HepG2 (cell line): ENCODE results near the gene COL8A2. TPM values are rescaled to one million over a fixed set of nuclear protein-coding genes. Genes with fewer than 3 reads are reported as not detected.

Experiments
- ATAC-seq: fragments of 200-7000 bp; cut with Tn5 transposase; 3 replicates; pipeline ENCODE4 v1.9.1; 2020; ENCODE audit warnings: mild to moderate bottlenecking, moderate library complexity
- BruUV-seq: library from RNA; stranded (reverse); fragments of 400-500 nt; replicated peaks from 2 replicates; lab custom pipeline; 2021; lab: Mats Ljungman, UMichigan
- CTCF ChIA-PET: fragments of 300-600 bp; formaldehyde crosslinking; extraction: SDS; loops from one replicate; lab custom pipeline; 2021; ENCODE audit warnings: low total read pairs, inconsistent platforms, low intra/inter-chr PET ratio; lab: Yijun Ruan, JAX
- POLR2A ChIA-PET: fragments of 350-600 bp; sonication (Branson Sonifier 250); formaldehyde crosslinking; loops from one replicate; lab custom pipeline; 2020; ENCODE audit warnings: antibody characterized with exemption, inconsistent platforms; lab: Yijun Ruan, JAX
- DNase-seq: peaks from one replicate; pipeline ENCODE4 v3.0.0-alpha.2; 2015; ENCODE audit warnings: low spot score
- FAIRE-seq: peaks from 3 replicates; lab custom pipeline; 2011; peaks lifted over from hg19 to GRCh38; lab: Jason Lieb, UNC
- H2AFZ ChIP-seq: one replicate; pipeline ENCODE4 v1.6.1; 2011; ENCODE audit warnings: low read length, inconsistent platforms
- H3K27ac ChIP-seq: fragments of 300-600 bp; 3 replicates; pipeline ENCODE4 v1.8.0; 2011; ENCODE audit warnings: mixed run types, mild to moderate bottlenecking, mixed read lengths, low read length, inconsistent platforms; ENCODE audit not compliant: insufficient read depth; ENCODE audit errors: extremely low read length
- H3K27me3 ChIP-seq, 2 experiments: fragments of 200-600 bp in 1 of 2; 2 replicates in 1 of 2; 3 replicates in 1 of 2; pipeline versions ENCODE4 v1.6.0 to v1.8.0; 2011; ENCODE audit warnings: low read length in 2 of 2, mild to moderate bottlenecking in 2 of 2, moderate library complexity in 2 of 2, inconsistent platforms in 1 of 2; ENCODE audit not compliant: insufficient read depth in 2 of 2, control insufficient read depth in 1 of 2
- H3K36me3 ChIP-seq, 2 experiments: fragments of 200-600 bp in 1 of 2; replicated peaks in 1 of 2; 2 replicates in 1 of 2; 3 replicates in 1 of 2; pipeline versions ENCODE4 v1.5.1 to v1.8.0; 2011; ENCODE audit warnings: low read length in 2 of 2, inconsistent platforms in 1 of 2; ENCODE audit not compliant: insufficient read depth in 2 of 2, control insufficient read depth in 1 of 2
- H3K4me1 ChIP-seq: 2 replicates; pipeline ENCODE4 v1.5.1; 2012; ENCODE audit warnings: low read length, inconsistent platforms; ENCODE audit not compliant: insufficient read depth
- H3K4me2 ChIP-seq: 2 replicates; pipeline ENCODE4 v1.6.0; 2011; ENCODE audit warnings: low read depth, low read length, inconsistent platforms
- H3K4me3 ChIP-seq, 3 experiments: fragments of 200-600 bp in 1 of 3; sonication (generic), shearing (Covaris generic) in 1 of 3; replicated peaks in 1 of 3; 2 replicates each; pipeline ENCODE4 v1.5.1; 2011 to 2016; ENCODE audit warnings: low read length in 3 of 3, inconsistent platforms in 2 of 3, low read depth in 2 of 3, mild to moderate bottlenecking in 2 of 3, control low read depth in 1 of 3, mixed read lengths in 1 of 3; ENCODE audit not compliant: insufficient read depth in 1 of 3
- H3K79me2 ChIP-seq: one replicate; pipeline ENCODE4 v1.6.1; 2011; ENCODE audit warnings: low read length, inconsistent platforms; ENCODE audit not compliant: insufficient read depth
- H3K9ac ChIP-seq: 2 replicates; pipeline ENCODE4 v1.6.0; 2011; ENCODE audit warnings: mild to moderate bottlenecking, low read depth, low read length, inconsistent platforms; ENCODE audit not compliant: insufficient read depth
- H3K9me3 ChIP-seq: 2 replicates; pipeline ENCODE4 v1.5.1; 2012; ENCODE audit warnings: mild to moderate bottlenecking, low read length
- H4K20me1 ChIP-seq: 2 replicates; pipeline ENCODE4 v1.6.0; 2011; ENCODE audit warnings: inconsistent platforms, mild to moderate bottlenecking, low read length, moderate library complexity; ENCODE audit not compliant: insufficient read depth
- CCDC6 ChIP-seq: sonication (generic); formaldehyde crosslinking; IDR thresholded peaks from 2 replicates; pipeline ENCODE4 v1.8.1; 2022; ENCODE audit warnings: mild to moderate bottlenecking, missing genetic modification reagents, moderate library complexity
- IKZF1 ChIP-seq: fragments of 450-650 bp; IDR thresholded peaks from 2 replicates; pipeline ENCODE4 v1.7.1; 2016
- KLF12 ChIP-seq: sonication (generic); formaldehyde crosslinking; IDR thresholded peaks from 2 replicates; pipeline ENCODE4 v1.4.0; 2020; ENCODE audit warnings: missing genetic modification reagents, borderline replicate concordance
- MEIS2 ChIP-seq: sonication (generic); formaldehyde crosslinking; IDR thresholded peaks from 2 replicates; pipeline ENCODE4 v1.9.0; 2021; ENCODE audit warnings: mild to moderate bottlenecking, missing genetic modification reagents
- MXD4 ChIP-seq: IDR thresholded peaks from 2 replicates; pipeline ENCODE4 v1.6.1; 2016; ENCODE audit warnings: mild to moderate bottlenecking, missing biosample characterization, missing genetic modification reagents
- MZF1 ChIP-seq: sonication (generic); formaldehyde crosslinking; IDR thresholded peaks from 2 replicates; pipeline ENCODE4 v1.8.1; 2023; ENCODE audit warnings: mild to moderate bottlenecking, missing genetic modification reagents, borderline replicate concordance
- NR2C2 ChIP-seq: sonication (generic); formaldehyde crosslinking; IDR thresholded peaks from 2 replicates; pipeline ENCODE4 v1.4.0; 2020; ENCODE audit warnings: missing genetic modification reagents, mild to moderate bottlenecking, moderate library complexity, borderline replicate concordance
- ZBTB34 ChIP-seq: sonication (generic); formaldehyde crosslinking; IDR thresholded peaks from 2 replicates; pipeline ENCODE4 v1.8.0; 2022; ENCODE audit warnings: mild to moderate bottlenecking, missing genetic modification reagents
- ZNF142 ChIP-seq: sonication (generic); formaldehyde crosslinking; IDR thresholded peaks from 2 replicates; pipeline ENCODE4 v1.4.0; 2020; ENCODE audit warnings: missing genetic modification reagents
- ZNF276 ChIP-seq: sonication (generic); formaldehyde crosslinking; IDR thresholded peaks from 2 replicates; pipeline ENCODE4 v1.4.0; 2020; ENCODE audit warnings: mild to moderate bottlenecking, low read depth, missing genetic modification reagents
- ZNF629 ChIP-seq: sonication (generic); formaldehyde crosslinking; conservative IDR thresholded peaks from 2 replicates; pipeline ENCODE4 v1.5.0; 2020; ENCODE audit warnings: missing genetic modification reagents
- ZNF7 ChIP-seq: IDR thresholded peaks from 2 replicates; pipeline ENCODE4 v1.6.1; 2016; ENCODE audit warnings: missing biosample characterization, missing genetic modification reagents
- ZNF775 ChIP-seq: sonication (generic); formaldehyde crosslinking; IDR thresholded peaks from 2 replicates; pipeline ENCODE4 v1.4.0; 2020; ENCODE audit warnings: missing genetic modification reagents, mild to moderate bottlenecking, moderate library complexity, borderline replicate concordance
- ZNF776 ChIP-seq: sonication (generic); formaldehyde crosslinking; IDR thresholded peaks from 2 replicates; pipeline ENCODE4 v1.4.0; 2020; ENCODE audit warnings: mild to moderate bottlenecking, missing genetic modification reagents
- WGBS: methylation state at CpG from one replicate; pipeline ENCODE4 v1.1.6; 2017; ENCODE audit warnings: low lambda C conversion rate; 5-methylcytosine and 5-hydroxymethylcytosine counted together
- in situ Hi-C: cut with HindIII; loops from 2 replicates; pipeline ENCODE4 v1.10.0; 2017; ENCODE audit warnings: low pct_unique_long_range_greater_than_20kb; ENCODE audit not compliant: extremely low pct_ligation_motif_present
- intact Hi-C: fragments of 100-400 bp; cut with micrococcal nuclease; formaldehyde crosslinking; loops from one replicate; pipeline ENCODE4 v1.10.0; 2022; ENCODE audit not compliant: unreplicated experiment
- polyA plus RNA-seq, 8 experiments: library from polyadenylated mRNA; depleted of rRNA in 3 of 8; stranded (reverse) in 7 of 8; unstranded in 1 of 8; fragments of >200 nt; fragmentation: Illumina TruSeq in 4 of 8; extraction: Trizol in 4 of 8; gene quantifications; 2 replicates each; pipeline versions ENCODE4 v1.2.1 to v1.2.3, GENCODE V29; 2011 to 2016; ENCODE audit warnings: low read depth in 4 of 8, missing spikeins in 1 of 8, mixed read lengths in 1 of 8; ENCODE audit not compliant: insufficient read depth in 1 of 8
- total RNA-seq, 5 experiments: library from RNA; depleted of rRNA; stranded (reverse); fragments of >200 nt; fragmentation: Illumina TruSeq; extraction: Trizol; gene quantifications; 2 replicates each; pipeline ENCODE4 v1.2.3, GENCODE V29; 2016; ENCODE audit warnings: low read depth in 1 of 5

The COL8A2 gene
- total and polyA plus RNA-seq, 2 of the 13 experiments (the other 11 are each of a cell fraction or from before 2014, with no cell fraction given), result 0.13 to 0.24 TPM

GRCh38 chr1:36097693-36098585, 27.1 kb downstream of the COL8A2 start:
- no peak for DNase-seq
- Histone ChIP-seq H3K9ac (no peak overlapping the region), H2AFZ (no peak overlapping the region), H3K4me3 (no peak overlapping the region), H3K27ac (no peak overlapping the region), H3K4me2 (no peak overlapping the region), H3K79me2 (no peaks in the 10 kb centered on the region), H3K27me3 (no peaks in the 10 kb centered on the region), H4K20me1 (0 out of 2 replicates have a peak, but pooled peaks cover under 1% of the 10 kb centered on the region), H3K4me1 (peaks cover 29% of the 10 kb centered on the region; the same call in 1 of the 2 replicates), H3K36me3 (peaks cover 20 to 30% of the 10 kb centered on the region in 2 experiments), H3K9me3 (no peaks in the 10 kb centered on the region)
- in situ Hi-C loops, result loop anchor here (5.0 kb wide), 1 partner anchor 34 kb away; no protein-coding TSS in a partner anchor
- POLR2A ChIA-PET, result interaction anchor here (1.2 to 2.6 kb wide), 2 partner anchors 20 to 52 kb away, joined by 5 to 7 read pairs; partner anchors contain the start of gene TRAPPC3
- CTCF ChIA-PET, result interaction anchor here (5.0 kb wide), 1 partner anchor 36 kb away, joined by 104 read pairs; no protein-coding TSS in a partner anchor
- BruUV-seq, result no TSS peak
- FAIRE-seq, result no peak
- intact Hi-C loops, result loop anchor here (5.0 kb wide), 1 partner anchor 189 kb away; no protein-coding TSS in a partner anchor
- WGBS, result 94% methylated on average over 7 of the region's 33 CpGs
- no peak for ATAC-seq
- no peak for TF ChIP-seq ZNF775 (CRISPR knock-in tag)
- no peak for TF ChIP-seq MEIS2 (CRISPR knock-in tag)
- no peak for TF ChIP-seq ZNF629 (CRISPR knock-in tag)
- TF ChIP-seq IKZF1, result no peak
- no peak for TF ChIP-seq ZNF276 (CRISPR knock-in tag)
- no peak for TF ChIP-seq ZNF142 (CRISPR knock-in tag)
- TF ChIP-seq ZNF7 (CRISPR knock-in tag), result no peak
- no peak for TF ChIP-seq ZBTB34 (CRISPR knock-in tag)
- TF ChIP-seq MZF1 (CRISPR knock-in tag), result no peak
- no peak for TF ChIP-seq ZNF776 (CRISPR knock-in tag)
- no peak for TF ChIP-seq MXD4 (CRISPR knock-in tag)
- no peak for TF ChIP-seq KLF12 (CRISPR knock-in tag)
- no peak for TF ChIP-seq NR2C2 (CRISPR knock-in tag)
- no peak for TF ChIP-seq CCDC6
